ENCODE measurements around the gene SEC61B. TPM values are rescaled to one million over a fixed set of nuclear protein-coding genes. Genes with fewer than 3 reads are reported as not detected.
"Not testable (repeated sequence)": the region's sequence is repeated elsewhere in the genome, so short reads cannot be mapped to it uniquely, and the experiment has no call there.

The SEC61B gene
- total RNA-seq, 1 donor from 2014 or later, result 123 TPM

DNA sequence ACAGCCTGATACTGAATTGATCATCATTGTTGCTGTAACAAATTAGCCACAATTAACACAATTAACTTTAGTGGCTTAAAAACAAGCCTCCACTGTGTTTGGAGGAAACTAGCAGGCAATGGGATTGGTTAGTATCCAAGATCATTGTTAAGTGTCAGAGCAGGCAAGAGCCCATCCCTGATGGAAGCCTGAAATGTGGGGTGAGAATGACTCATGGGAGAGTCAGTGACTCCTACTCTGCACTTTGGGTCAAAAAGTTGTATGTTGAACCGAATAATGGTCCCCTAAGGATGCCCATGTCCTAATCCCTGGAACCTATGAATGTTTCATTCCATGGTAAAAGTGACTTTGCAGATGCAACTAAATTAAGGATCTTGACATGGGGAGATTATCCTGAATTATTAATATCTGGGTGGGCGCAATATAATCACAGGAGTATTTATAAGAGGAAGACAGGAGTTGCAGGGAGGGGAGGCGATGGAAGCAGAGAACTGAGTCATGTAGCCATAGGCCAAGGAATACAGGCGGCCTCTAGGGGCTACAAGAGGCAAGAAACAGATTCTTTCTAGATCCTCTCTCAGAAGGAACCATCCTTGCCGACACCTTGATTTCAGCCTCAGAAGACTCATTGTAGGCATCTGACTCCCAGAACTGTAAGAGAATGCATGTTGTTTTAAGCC is 29.2 kb upstream of the SEC61B start:
- DNase-seq (ENCODE audit: low spot score), result no peak

DNA sequence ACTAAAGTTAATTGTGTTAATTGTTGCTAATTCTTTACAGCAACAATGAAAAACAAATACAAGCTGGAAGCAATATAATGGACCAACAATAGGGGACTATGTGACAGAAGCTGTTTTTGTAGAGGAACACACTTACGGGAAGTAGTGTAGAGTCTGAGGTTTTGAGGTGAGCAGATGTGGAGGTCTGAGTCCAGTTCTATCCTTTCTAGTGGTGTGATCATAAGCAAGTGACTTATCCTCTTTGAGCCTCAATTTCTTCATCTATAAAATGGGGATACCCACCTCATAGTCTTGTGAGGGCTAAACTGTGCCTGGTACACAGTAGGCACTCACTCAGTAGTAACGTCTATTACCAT is 28.6 kb upstream of the SEC61B start:
- no peak for DNase-seq (ENCODE audit: low spot score)

DNA sequence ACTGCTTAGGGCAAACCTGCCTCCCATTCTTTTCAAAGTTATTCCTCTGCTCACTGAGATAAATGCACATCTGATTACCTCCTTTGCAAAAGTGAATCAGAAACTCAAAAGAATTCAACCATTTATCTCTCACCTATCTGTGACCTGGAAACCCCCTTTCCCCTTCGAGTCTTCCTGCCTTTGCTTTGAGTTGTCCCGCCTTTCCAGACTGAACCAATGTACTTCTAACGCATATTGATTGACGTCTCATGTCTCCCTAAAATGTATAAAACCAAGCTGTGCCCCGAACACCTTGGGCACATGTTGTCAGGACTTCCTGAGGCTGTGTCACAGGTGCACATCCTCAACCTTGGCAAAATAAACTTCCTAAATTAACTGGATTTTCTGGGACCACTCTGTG is 25.6 kb upstream of the SEC61B start:
- not testable (repeated sequence) for DNase-seq (ENCODE audit: low spot score)

GRCh38 chr9:99197124-99197630 is 24.9 kb upstream of the SEC61B start:
- DNase-seq (ENCODE audit: low spot score), result no peak

- no peak for DNase-seq (ENCODE audit: low spot score)
Measured at GRCh38 chr9:99197987-99198386, 24.1 kb upstream of the SEC61B start.

- DNase-seq (ENCODE audit: low spot score), result no peak
Measured at GRCh38 chr9:99199938-99200539, 22.0 kb upstream of the SEC61B start.

GRCh38 chr9:99201603-99202002 is 20.5 kb upstream of the SEC61B start:
- DNase-seq (ENCODE audit: low spot score), result no peak

DNA sequence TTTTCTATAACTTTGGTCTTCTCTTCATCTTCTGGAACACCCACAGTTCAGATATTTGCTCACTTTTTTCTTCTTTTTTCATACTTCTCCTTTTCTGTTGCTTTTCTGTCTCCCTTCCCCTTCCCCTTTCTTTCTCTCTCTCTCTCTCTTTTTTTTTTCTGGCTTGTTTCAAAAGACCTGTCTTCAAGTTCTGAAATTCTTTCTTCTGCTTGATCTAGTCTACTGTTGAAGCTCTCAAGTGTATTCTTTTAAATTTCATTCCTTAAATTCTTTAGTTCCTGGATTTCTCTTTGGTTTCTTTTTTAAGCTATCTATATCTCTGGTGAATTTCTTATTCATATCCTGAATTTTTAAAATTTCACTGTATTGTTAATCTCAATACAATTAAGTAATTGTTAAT is 11.5 kb upstream of the SEC61B start:
- DNase-seq (ENCODE audit: low spot score), result no peak

DNA sequence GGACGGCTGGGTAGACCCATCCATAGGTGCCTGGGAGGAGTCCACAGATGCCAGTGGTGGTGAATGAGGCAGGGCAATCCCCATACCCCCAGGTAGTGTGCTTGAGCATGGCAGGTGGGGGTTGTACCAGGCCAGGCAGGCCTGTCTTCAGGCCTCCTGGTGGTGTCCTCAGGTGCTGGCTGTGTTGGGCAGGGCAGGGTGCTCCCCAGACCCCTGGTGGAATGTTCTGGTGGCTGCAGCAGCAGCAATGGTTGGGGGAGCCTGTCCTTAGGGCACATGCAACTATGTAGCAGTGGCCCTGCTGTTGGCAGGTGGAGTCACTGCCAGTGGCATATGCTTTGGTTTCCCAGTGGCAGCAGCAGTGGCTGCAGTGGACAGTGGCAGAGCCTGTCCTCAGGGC is 10.3 kb upstream of the SEC61B start:
- DNase-seq (ENCODE audit: low spot score), result no peak

GRCh38 chr9:99213197-99213596 is 8.9 kb upstream of the SEC61B start:
- DNase-seq (ENCODE audit: low spot score), result no peak

DNA sequence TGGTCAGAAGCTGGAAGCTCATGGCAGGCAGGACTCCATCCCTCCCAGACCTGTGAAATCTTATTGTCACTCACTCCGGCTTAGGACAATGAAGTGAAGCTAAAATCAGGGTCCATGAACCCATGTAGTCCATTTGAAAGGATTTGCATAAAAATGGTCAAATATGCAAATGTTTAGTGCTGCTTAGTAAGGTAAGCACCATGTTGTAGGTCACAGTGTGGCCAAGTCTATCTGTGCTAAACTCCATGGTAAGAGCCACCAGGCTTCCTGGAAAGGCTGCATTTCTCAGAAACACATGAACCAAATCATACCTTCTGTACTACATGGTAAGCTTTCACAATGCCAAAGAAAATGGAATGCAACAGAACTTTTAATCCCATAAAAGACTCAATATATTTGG is 6.0 kb upstream of the SEC61B start:
- no peak for DNase-seq (ENCODE audit: low spot score)

DNA sequence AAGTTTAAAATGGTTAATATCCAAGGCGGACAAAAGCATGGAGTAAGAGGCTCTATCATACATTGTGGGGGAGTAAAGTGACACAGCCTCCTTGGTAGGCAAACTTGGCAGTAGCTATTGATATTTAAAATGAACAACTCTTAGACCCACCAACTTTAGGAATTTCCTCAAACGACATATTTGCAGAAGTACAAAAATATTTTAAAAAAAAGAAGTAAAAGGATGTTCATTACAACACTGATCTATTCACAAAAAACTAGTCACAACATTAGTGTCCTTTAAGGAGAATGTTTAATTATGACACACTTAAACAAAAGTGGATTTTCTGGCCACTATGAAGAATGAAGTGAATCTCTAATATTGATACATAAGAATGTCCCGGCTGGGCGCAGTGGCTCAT is 2.1 kb upstream of the SEC61B start:
- DNase-seq (ENCODE audit: low spot score), result no peak

DNA sequence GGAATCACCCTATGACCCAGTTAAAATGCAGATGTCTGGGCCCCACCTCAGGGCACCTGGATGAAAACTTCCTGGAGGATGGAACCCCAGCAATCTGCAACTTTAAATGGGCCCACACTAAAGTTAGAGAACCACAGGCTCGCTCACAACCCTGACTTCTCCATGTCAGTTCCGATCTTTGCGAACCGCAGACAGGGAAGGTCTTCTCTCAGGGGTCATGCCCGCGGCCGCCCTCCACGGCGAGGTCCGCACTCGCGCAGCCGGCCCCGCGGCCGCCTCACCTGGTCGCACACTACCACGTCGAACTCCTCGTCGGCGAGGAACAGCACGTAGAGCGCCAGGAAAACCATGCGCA is 839 bp upstream of the SEC61B start:
- no peak for DNase-seq (ENCODE audit: low spot score)

- DNase-seq (ENCODE audit: low spot score), result no peak
Measured at GRCh38 chr9:99222416-99223270, 561 bp downstream of the SEC61B start.

DNA sequence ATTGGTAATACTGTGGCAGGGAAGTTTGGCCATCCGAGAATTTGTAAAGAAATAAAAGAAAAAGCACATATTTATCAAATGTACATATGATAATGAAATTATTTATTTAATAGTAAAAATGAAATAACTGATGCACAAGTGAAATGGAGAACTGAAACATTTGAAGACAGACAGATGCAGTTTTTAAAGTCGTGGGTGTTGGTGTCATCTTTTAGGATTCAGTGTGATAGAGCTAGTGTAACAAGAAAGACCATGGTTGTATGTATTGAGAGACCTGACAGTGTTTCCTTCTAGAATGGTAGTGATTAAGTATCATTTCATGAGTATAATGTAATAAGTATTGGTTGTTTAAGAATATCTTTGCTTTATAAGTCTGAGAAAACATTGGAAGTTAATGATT is 2.4 kb downstream of the SEC61B start:
- DNase-seq (ENCODE audit: low spot score), result no peak

GRCh38 chr9:99226054-99226453 is 4.0 kb downstream of the SEC61B start:
- DNase-seq (ENCODE audit: low spot score), result no peak

GRCh38 chr9:99230206-99230605 is 8.1 kb downstream of the SEC61B start:
- DNase-seq (ENCODE audit: low spot score), result no peak

DNA sequence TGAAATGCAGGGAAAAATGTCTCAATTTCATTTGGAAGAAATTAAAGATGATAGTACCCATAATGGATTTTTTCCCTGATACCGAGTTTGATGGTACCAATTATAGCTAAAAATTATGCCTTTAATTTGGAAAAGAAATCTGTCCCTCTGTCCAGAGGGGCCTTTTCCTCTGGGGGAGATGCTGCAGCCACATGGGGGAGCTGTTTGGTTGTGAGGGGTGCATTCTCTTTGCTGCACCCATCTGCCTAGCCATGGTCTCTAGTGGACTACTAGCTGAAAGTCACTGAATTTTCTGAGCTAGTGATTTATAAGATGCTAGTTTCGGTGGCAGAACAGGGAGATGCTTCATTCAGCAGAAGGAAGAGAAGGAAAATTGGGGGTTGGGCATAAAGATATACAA is 9.6 kb downstream of the SEC61B start:
- DNase-seq (ENCODE audit: low spot score), result no peak

DNA sequence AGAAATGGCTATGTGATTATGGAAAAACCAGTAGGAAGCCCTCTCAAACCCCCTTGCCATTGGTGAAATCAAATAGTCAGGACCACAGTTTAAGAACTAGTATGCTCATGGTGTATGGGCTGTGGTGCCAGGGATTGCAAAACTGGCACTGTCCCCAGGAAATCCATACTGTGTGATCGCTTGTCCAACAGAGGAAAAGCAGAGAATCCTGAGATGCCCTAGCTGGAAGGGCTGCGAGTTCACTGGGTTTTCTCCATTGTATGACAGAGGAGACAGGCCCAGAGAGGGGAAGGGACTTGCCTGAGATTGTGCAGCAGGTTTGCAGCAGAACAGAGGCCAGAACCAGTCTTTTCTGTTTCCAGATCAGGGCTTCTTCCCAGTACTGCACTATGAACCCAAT is 12.5 kb downstream of the SEC61B start:
- no peak for DNase-seq (ENCODE audit: low spot score)

DNA sequence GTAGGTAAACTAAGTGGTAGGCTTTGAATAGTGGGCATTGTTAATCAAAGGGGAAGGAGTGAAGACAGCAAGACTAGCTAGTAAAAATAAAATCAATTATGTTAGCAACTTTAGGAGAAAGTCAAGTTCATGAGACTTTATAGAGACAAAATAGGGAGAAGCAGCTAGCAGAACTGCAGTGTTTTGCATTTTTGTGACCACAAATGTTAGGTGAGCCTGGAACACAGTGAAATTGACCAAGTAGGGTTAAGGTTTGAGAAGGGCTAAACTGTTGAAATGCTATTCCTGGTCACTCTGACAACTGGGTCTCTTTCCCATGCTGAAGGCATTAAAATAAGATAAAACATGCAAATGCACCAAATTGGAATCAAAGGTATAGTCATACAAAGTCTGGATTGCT is 13.0 kb downstream of the SEC61B start:
- DNase-seq (ENCODE audit: low spot score), result no peak

DNA sequence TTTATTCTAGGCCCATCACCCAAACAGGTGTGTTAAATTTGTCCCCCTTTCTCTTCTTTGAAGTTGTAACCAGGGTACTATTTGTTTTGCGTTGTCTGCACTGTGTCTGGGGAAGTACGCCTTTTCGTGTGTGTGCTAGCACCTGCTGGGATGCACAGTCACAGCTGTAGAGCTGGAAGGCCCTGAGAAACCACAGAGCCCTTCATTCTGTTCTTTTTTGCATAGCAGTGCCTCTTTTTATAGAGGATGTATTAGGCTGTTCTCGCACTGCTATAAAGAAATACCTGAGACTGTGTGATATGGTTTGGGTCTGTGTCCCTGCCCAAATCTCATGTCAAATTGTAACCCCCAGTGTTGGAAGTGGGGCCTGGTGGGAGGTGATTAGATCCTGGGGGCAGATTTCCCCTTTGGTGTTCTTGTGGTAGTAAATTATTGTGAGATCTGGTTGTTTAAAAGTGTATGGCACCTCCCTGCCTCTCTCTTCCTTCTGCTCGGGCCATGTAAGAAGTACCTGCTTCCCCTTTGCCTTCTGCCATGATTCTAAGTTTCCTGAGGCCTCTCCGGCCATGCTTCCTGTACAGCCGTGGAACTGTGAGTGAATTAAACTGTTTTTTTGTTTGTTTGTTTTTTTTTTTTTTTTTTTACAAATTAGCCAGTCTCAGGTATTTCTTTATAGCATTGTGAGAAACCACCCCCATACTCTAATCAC is 14.0 kb downstream of the SEC61B start:
- DNase-seq (ENCODE audit: low spot score), result no peak

DNA sequence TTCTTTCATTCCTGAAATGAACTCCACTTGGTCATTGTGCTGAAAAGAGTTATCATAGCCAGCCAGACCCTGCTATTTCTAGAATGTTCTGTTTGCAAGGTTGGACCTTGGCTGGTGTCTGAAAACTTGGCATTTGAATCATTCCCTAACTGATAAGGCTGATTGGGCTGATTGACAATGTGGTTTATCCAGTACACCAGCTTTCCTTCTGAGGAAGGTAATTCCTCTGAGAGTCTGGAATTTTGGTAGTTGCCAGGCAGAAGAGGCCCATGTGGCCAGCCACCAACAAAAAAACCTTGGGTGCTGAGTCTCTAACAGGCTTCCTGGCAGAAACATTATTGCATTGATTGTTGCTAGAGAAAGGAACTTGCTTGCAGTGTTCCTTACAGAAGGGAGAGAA is 15.3 kb downstream of the SEC61B start:
- DNase-seq (ENCODE audit: low spot score), result no peak
